Stimulated activated CD8-positive, alpha-beta memory T cell treated with anti-CD3 and anti-CD28 coated beads, Interleukin-12 subunit alpha, Interleukin-12 subunit beta, amount 100 ng/mL, for 1 hour (primary cell): Measurements from ENCODE around the gene DAP3.
"Not testable (repeated sequence)": the region's sequence is repeated elsewhere in the genome, so short reads cannot be mapped to it uniquely, and the experiment has no call there.

Experiments used
- DNase-seq: peaks from one replicate; pipeline ENCODE4 v3.0.0-alpha.2; 2020; ENCODE audit warnings: low read depth

DAP3 gene

GRCh38 chr1:155689081-155689607 lies at the start of gene DAP3:
Gene DAP3 (plus strand): TSS chr1:155689091. CDS start chr1:155709780, 20,689 bp downstream.
- not testable (repeated sequence) for DNase-seq

GRCh38 chr1:155640367-155640766 lies 48.5 kb upstream of the DAP3 start:
- DNase-seq = no peak

- not testable (repeated sequence) for DNase-seq
Measured at GRCh38 chr1:155642559-155643180, 46.2 kb upstream of the DAP3 start.

GRCh38 chr1:155643230-155643629 lies 45.7 kb upstream of the DAP3 start:
- no peak for DNase-seq

- no peak for DNase-seq
Measured at GRCh38 chr1:155645034-155645598, 43.8 kb upstream of the DAP3 start.

GRCh38 chr1:155645648-155646047 lies 43.2 kb upstream of the DAP3 start:
- no peak for DNase-seq

- DNase-seq = no peak
Measured at GRCh38 chr1:155646307-155646706, 42.6 kb upstream of the DAP3 start.

- no peak for DNase-seq
Measured at GRCh38 chr1:155648207-155649147, 40.4 kb upstream of the DAP3 start.

DNA sequence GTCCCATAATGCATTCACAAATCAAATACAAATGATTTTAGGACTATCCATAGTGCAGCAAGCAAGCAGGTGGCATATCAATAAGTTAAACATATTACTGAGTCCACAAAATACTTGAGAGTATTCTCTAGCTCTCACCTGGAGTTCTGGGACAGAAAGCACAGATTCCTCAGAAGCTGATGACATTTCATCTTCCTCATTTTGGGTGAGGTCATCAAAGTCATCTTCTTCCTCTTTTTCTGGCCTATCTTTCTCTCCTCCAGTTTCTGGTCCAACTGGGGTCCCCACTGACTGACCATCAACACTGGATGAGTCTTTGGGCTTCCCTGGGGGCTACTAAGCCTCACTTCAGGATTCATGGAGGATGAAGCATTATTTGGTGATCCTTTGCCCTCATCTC lies 39.2 kb upstream of the DAP3 start:
- DNase-seq = no peak

DNA sequence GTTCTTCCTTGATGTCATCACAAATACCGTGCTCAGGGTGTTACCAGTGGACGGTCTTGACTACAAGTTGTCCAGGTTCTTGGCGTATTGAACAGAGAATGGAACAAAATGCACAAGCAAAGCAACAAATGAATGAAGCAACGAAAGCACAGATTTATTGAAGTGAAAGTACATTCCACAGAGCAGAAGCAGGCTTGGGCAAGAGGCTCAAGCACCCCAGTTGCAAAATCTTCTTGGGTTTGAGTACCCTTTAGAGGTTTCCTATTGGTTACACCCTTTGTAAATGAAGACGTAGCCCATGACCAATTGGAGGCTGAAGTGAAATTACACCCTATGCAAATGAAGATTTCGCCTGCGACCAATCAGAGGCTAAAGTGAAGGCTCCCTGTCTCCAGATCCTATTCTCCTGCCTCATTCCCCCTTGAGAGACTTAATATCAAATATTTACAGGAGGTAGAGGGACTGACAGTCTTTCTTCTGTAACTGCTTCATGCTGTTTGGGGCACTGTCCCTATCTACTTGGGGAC lies 38.6 kb upstream of the DAP3 start:
- no peak for DNase-seq

- no peak for DNase-seq
Measured at GRCh38 chr1:155651861-155652661, 36.8 kb upstream of the DAP3 start.

GRCh38 chr1:155652951-155653350 lies 35.9 kb upstream of the DAP3 start:
- DNase-seq = no peak

- DNase-seq = no peak
Measured at GRCh38 chr1:155657463-155657862, 31.4 kb upstream of the DAP3 start.

GRCh38 chr1:155661239-155661638 lies 27.7 kb upstream of the DAP3 start:
- not testable (repeated sequence) for DNase-seq

DNA sequence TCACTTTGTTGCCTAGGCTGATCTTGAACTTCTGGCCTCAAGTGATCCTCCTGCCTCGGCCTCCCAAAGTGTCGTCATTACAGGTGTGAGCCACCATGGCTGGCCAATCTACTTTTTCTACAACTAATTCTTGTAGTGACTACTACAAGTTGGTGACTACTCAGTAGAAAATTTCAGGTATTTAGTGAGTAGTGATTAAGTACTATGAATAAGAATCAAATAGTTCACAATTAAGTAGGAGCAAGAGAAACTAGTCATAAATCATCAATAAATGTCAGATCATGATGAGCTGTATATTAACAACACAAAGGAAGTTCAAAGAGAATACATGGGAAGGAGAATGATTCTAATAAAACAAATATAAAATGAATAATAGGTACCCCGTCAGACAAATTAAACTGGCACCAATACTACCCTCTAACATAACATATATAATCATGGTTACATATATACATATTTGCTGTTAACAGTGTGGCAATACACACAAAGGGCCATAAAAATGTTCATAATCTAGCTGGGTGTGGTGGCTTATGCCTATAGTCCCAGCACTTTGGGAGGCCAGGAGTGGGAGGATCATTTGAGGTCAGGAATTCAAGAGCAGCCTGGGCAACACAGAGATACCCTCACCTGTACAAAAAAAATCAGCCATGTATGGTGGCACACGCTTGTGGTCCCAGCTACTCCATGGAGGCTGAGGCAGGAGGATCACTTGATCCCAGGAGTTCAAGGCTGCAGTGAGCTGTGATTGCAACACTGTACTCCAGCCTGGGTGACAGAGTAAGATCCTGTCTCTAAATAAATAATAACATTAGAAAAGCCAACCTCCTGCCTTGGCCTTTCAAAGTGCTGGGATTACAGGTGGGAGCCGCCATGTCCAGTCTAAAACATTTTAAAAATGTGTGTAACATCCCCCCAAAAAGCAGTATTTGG lies 19.4 kb upstream of the DAP3 start:
- no peak for DNase-seq

- DNase-seq = no peak
Measured at GRCh38 chr1:155671750-155672149, 17.1 kb upstream of the DAP3 start.

DNA sequence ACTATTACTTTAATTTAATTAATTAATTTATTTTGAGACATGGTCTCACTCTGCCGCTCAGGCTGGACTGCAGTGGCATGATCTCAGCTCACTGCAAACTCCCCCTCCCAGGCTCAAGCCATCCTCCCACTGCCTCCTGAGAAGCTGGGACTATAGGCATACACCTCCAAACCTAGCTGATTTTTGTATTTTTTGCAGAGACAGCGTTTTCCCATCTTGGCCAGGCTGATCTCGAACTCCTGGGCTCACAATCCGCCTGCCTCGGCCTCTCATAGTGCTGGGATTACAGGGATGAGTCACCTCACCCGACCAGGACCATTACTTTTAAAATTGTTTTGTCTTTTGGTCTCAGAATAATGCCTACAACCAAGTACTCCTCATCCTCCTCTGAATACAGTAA lies 15.9 kb upstream of the DAP3 start:
- DNase-seq = no peak

- no peak for DNase-seq
Measured at GRCh38 chr1:155678027-155678426, 10.9 kb upstream of the DAP3 start.

- DNase-seq = not testable (repeated sequence)
Measured at GRCh38 chr1:155678992-155679391, 9.9 kb upstream of the DAP3 start.

GRCh38 chr1:155680531-155680930 lies 8.4 kb upstream of the DAP3 start:
- DNase-seq = no peak

DNA sequence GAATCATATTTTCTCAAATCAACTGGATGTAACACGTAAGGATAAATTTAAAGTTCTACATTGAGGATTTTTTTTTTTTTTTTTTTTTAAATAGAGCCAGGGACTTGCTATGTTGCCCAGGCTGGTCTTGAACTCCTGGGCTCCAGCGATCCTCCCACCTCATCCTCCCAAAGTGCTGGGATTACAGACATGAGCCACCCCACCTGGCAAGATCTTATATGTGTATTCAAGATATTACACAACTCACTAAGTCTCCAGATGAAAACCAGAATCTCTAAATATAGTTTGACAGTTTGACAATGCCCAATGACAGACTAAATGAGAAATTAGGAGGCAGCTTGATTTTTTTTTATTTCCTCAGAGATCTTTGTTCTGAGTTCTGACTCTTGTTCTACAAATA lies 7.1 kb upstream of the DAP3 start:
- no peak for DNase-seq
